IMR-90 (cell line): ENCODE measurements around the gene TSHZ1. TPM values are rescaled to one million over a fixed set of nuclear protein-coding genes. Genes with fewer than 3 reads are reported as not detected.

Source experiments
- ATAC-seq: fragments of 200-7000 bp; cut with Tn5 transposase; 2 replicates; pipeline ENCODE4 v1.9.1; 2020; ENCODE audit warnings: low read depth, mild to moderate bottlenecking, moderate library complexity
- BruUV-seq: library from RNA; stranded (reverse); fragments of 400-500 nt; replicated peaks from 2 replicates; lab custom pipeline; 2021; lab: Mats Ljungman, UMichigan
- CTCF ChIA-PET: fragments of 300-600 bp; formaldehyde crosslinking; extraction: SDS; loops from one replicate; lab custom pipeline; 2021; ENCODE audit warnings: antibody characterized with exemption; lab: Yijun Ruan, JAX
- POLR2A ChIA-PET: fragments of 300-600 bp; sonication (Branson Sonifier 250); formaldehyde crosslinking; loops from one replicate; lab custom pipeline; 2022; ENCODE audit warnings: antibody characterized with exemption; ENCODE audit not compliant: unreplicated experiment; lab: Charles Lee
- DNase-seq: peaks from one replicate; pipeline ENCODE4 v3.0.0; 2013
- H2AFZ ChIP-seq: replicated peaks from 2 replicates; pipeline ENCODE3; 2013; ENCODE audit warnings: low read length, mild to moderate bottlenecking; ENCODE audit not compliant: poor library complexity
- H2AK5ac ChIP-seq: 2 replicates; pipeline ENCODE4 v1.6.1; 2013; ENCODE audit warnings: low read depth, low read length, inconsistent platforms
- H2AK9ac ChIP-seq: replicated peaks from 2 replicates; pipeline ENCODE3; 2013; ENCODE audit warnings: mild to moderate bottlenecking, low read depth, low read length, moderate library complexity; ENCODE audit not compliant: poor library complexity
- H2BK120ac ChIP-seq: 2 replicates; pipeline ENCODE4 v1.6.1; 2013; ENCODE audit warnings: low read depth, low read length, inconsistent platforms
- H2BK15ac ChIP-seq: 3 replicates; pipeline ENCODE4 v1.6.1; 2013; ENCODE audit warnings: low read depth, low read length, inconsistent platforms
- H2BK20ac ChIP-seq: 2 replicates; pipeline ENCODE4 v1.6.1; 2013; ENCODE audit warnings: low read depth, mild to moderate bottlenecking, inconsistent platforms, low read length, moderate library complexity
- H2BK5ac ChIP-seq: 2 replicates; pipeline ENCODE4 v1.6.1; 2013; ENCODE audit warnings: mild to moderate bottlenecking, low read depth, low read length, inconsistent platforms; ENCODE audit not compliant: poor library complexity, severe bottlenecking
- H3K14ac ChIP-seq: replicated peaks from 2 replicates; pipeline ENCODE4 v1.6.1; 2013; ENCODE audit warnings: low read depth, low read length, inconsistent platforms
- H3K18ac ChIP-seq: 2 replicates; pipeline ENCODE4 v1.6.1; 2013; ENCODE audit warnings: low read depth, low read length, control low read depth
- H3K23ac ChIP-seq: 2 replicates; pipeline ENCODE4 v1.6.1; 2013; ENCODE audit warnings: low read depth, low read length, inconsistent platforms
- H3K27ac ChIP-seq: 2 replicates; pipeline ENCODE4 v1.5.1; 2013; ENCODE audit warnings: mild to moderate bottlenecking, control low read depth, low read length; ENCODE audit not compliant: insufficient read depth
- H3K27me3 ChIP-seq: 2 replicates; pipeline ENCODE4 v1.6.1; 2013; ENCODE audit warnings: low read length; ENCODE audit not compliant: control insufficient read depth, insufficient read depth
- H3K36me3 ChIP-seq: 2 replicates; pipeline ENCODE4 v1.6.1; 2013; ENCODE audit warnings: low read length, mixed read lengths; ENCODE audit not compliant: control insufficient read depth, insufficient read depth
- H3K4ac ChIP-seq: 2 replicates; pipeline ENCODE4 v1.6.1; 2013; ENCODE audit warnings: low read depth, low read length, inconsistent platforms
- H3K4me1 ChIP-seq: 2 replicates; pipeline ENCODE4 v1.6.1; 2013; ENCODE audit warnings: low read length, mixed read lengths; ENCODE audit not compliant: control insufficient read depth, insufficient read depth
- H3K4me2 ChIP-seq: 2 replicates; pipeline ENCODE4 v1.6.1; 2013; ENCODE audit warnings: low read depth, mild to moderate bottlenecking, control low read depth, low read length, moderate library complexity
- H3K4me3 ChIP-seq: 2 replicates; pipeline ENCODE4 v1.5.1; 2013; ENCODE audit warnings: low read depth, mild to moderate bottlenecking, control low read depth, low read length, moderate library complexity; ENCODE audit not compliant: insufficient read depth
- H3K56ac ChIP-seq: 2 replicates; pipeline ENCODE4 v1.6.1; 2013; ENCODE audit warnings: low read length, inconsistent platforms; ENCODE audit not compliant: insufficient read depth; ENCODE audit errors: extremely low read depth
- H3K79me1 ChIP-seq, 2 experiments: 2 replicates each; pipeline ENCODE4 v1.6.1; 2013; ENCODE audit warnings: low read length in 2 of 2, inconsistent platforms in 1 of 2, low read depth in 1 of 2
- H3K9ac ChIP-seq: 2 replicates; pipeline ENCODE4 v1.6.1; 2013; ENCODE audit warnings: low read depth, low read length, control low read depth
- H3K9me1 ChIP-seq: 2 replicates; pipeline ENCODE4 v1.6.1; 2013; ENCODE audit warnings: low read length, inconsistent platforms; ENCODE audit not compliant: insufficient read depth
- H3K9me3 ChIP-seq: 2 replicates; pipeline ENCODE4 v1.6.1; 2013; ENCODE audit warnings: low read length; ENCODE audit not compliant: control insufficient read depth, insufficient read depth
- H4K20me1 ChIP-seq: 2 replicates; pipeline ENCODE4 v1.6.1; 2013; ENCODE audit warnings: low read length, inconsistent platforms; ENCODE audit not compliant: insufficient read depth
- H4K5ac ChIP-seq: 2 replicates; pipeline ENCODE4 v1.6.1; 2013; ENCODE audit warnings: mild to moderate bottlenecking, low read depth, low read length, control low read depth
- H4K8ac ChIP-seq, 2 experiments: 2 replicates each; pipeline ENCODE4 v1.6.1; 2013; ENCODE audit warnings: low read depth in 2 of 2, low read length in 2 of 2, control low read depth in 1 of 2, inconsistent platforms in 1 of 2
- H4K91ac ChIP-seq: 2 replicates; pipeline ENCODE4 v1.6.1; 2013; ENCODE audit warnings: low read depth, low read length, inconsistent platforms; ENCODE audit not compliant: insufficient read depth
- BHLHE40 ChIP-seq: fragments of 150-350 bp; IDR thresholded peaks from 2 replicates; pipeline ENCODE4 v1.6.1; 2016; ENCODE audit warnings: mild to moderate bottlenecking, low read depth, low read length
- CEBPB ChIP-seq: IDR thresholded peaks from 2 replicates; pipeline ENCODE4 v1.6.1; 2012; ENCODE audit warnings: low read depth, low read length, improper control_type of control experiment
- CHD1 ChIP-seq: IDR thresholded peaks from 2 replicates; pipeline ENCODE4 v1.6.1; 2012; ENCODE audit warnings: low read depth, low read length, improper control_type of control experiment
- FOS ChIP-seq: fragments of 150-350 bp; IDR thresholded peaks from 2 replicates; pipeline ENCODE4 v1.6.1; 2016; ENCODE audit warnings: low read depth, low read length
- MAFK ChIP-seq: IDR thresholded peaks from 2 replicates; pipeline ENCODE4 v1.6.1; 2012; ENCODE audit warnings: low read depth, low read length, improper control_type of control experiment
- MXI1 ChIP-seq: IDR thresholded peaks from 2 replicates; pipeline ENCODE4 v1.6.1; 2012; ENCODE audit warnings: low read depth, mild to moderate bottlenecking, low read length, moderate library complexity, borderline replicate concordance
- NFE2L2 ChIP-seq: fragments of 150-350 bp; IDR thresholded peaks from 2 replicates; pipeline ENCODE4 v1.6.1; 2016; ENCODE audit warnings: low read depth, mild to moderate bottlenecking, low read length
- POLR2A ChIP-seq: IDR thresholded peaks from 2 replicates; pipeline ENCODE4 v1.6.1; 2012; ENCODE audit warnings: mild to moderate bottlenecking, low read depth, low read length
- RAD21 ChIP-seq: IDR thresholded peaks from 2 replicates; pipeline ENCODE4 v1.6.1; 2012; ENCODE audit warnings: low read length, improper control_type of control experiment
- RCOR1 ChIP-seq: IDR thresholded peaks from 2 replicates; pipeline ENCODE4 v1.6.1; 2012; ENCODE audit warnings: mild to moderate bottlenecking, low read length, improper control_type of control experiment; ENCODE audit not compliant: insufficient replicate concordance
- WGBS, 2 experiments: methylation state at CpG; one replicate each; pipeline versions ENCODE4 v1.1.5 to v1.1.7; 2013; ENCODE audit warnings: missing lambda C conversion rate in 2 of 2; ENCODE audit not compliant: insufficient read length in 1 of 2; ENCODE audit errors: extremely low coverage in 2 of 2; 5-methylcytosine and 5-hydroxymethylcytosine counted together
- dilution Hi-C: fragments of 300-500 bp; cut with HindIII; formaldehyde crosslinking; loops from one replicate; pipeline ENCODE4 v1.14.3; 2018; ENCODE audit warnings: low sequenced_read_pairs; ENCODE audit not compliant: unreplicated experiment
- in situ Hi-C: fragments of 300-500 bp; cut with MboI; formaldehyde crosslinking; loops from 3 replicates; pipeline ENCODE4 v1.14.3; 2019; ENCODE audit warnings: low sequenced_read_pairs, inconsistent platforms, mixed read lengths
- intact Hi-C: fragments of 100-400 bp; cut with micrococcal nuclease; formaldehyde crosslinking; loops from 2 replicates; pipeline ENCODE4 v1.10.0; 2022
- polyA plus RNA-seq, 3 experiments: library from polyadenylated mRNA; depleted of rRNA; stranded (reverse); fragments of >200 nt; gene quantifications; 2 replicates each; pipeline ENCODE4 v1.2.3, GENCODE V29; 2012; ENCODE audit warnings: low replicate concordance in 1 of 3
- total RNA-seq: library from RNA; depleted of rRNA; stranded (reverse); fragments of >200 nt; gene quantifications from 2 replicates; pipeline ENCODE4 v1.2.3, GENCODE V29; 2012
- TF ChIP-seq, protein P1 (sequence below): fragments of 150-350 bp; IDR thresholded peaks from 2 replicates; pipeline ENCODE4 v1.6.1; 2016; ENCODE audit warnings: low read depth, mild to moderate bottlenecking, low read length, moderate library complexity, borderline replicate concordance

TSHZ1 gene
- total and polyA plus RNA-seq, 2 of the 4 experiments (the other 2 are of a cell fraction), result 7.1 to 10.0 TPM

DNA sequence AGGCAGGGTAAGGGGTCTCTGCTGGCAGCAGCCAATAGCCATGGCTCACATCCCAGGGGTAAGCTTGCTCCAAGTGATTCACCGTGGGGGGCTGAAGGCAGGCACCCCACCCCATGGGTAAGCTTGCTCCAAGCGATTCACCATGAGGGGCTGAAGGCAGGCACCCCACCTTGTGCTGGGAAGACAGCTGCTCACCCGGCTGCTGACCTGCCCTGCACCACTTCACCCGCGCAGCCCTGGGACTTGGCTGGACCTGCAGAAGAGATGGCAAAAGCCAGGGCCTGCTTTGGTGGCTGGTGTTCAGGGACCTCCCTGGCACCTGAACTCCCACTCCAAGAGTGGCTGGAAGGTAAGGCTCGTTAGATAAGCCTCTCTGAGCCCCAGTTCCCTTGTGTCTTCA is 20.9 kb upstream of the TSHZ1 start:
- no peak overlapping the region for H4K91ac ChIP-seq
- no peak overlapping the region for H3K4ac ChIP-seq
- no peaks in the 10 kb centered on the region for H4K20me1 ChIP-seq
- 80% methylated on average over 1 of the region's 6 CpGs; no CpG with 5 or more reads in 1 of the 2 experiments for WGBS, 2 experiments
- no peak overlapping the region for H3K4me3 ChIP-seq
- dilution Hi-C loops, result no loop called here
- no peak overlapping the region for H2AK9ac ChIP-seq
- H3K14ac ChIP-seq, result no peak overlapping the region
- H2AK5ac ChIP-seq, result no peak overlapping the region
- intact Hi-C loops, result no loop called here
- ATAC-seq (no peak), DNase-seq (no peak)
- H3K79me1 ChIP-seq, result no peaks in the 10 kb centered on the region
- in situ Hi-C loops, result no loop called here
- H3K23ac ChIP-seq, result no peak overlapping the region
- H2BK20ac ChIP-seq, result no peak overlapping the region
- no peak overlapping the region for H4K5ac ChIP-seq
- no peak overlapping the region for H2BK120ac ChIP-seq
- no peaks in the 10 kb centered on the region for H3K36me3 ChIP-seq
- no peak overlapping the region for H3K27ac ChIP-seq
- H2BK15ac ChIP-seq, result no peak overlapping the region
- H3K18ac ChIP-seq, result no peak overlapping the region
- H3K4me1 ChIP-seq, result no peaks in the 10 kb centered on the region
- no peaks in the 10 kb centered on the region for H3K9me1 ChIP-seq
- H3K9ac ChIP-seq, result no peak overlapping the region
- no peaks in the 10 kb centered on the region for H3K9me3 ChIP-seq
- TF ChIP-seq MXI1, result no peak
- TF ChIP-seq, protein P1, sequence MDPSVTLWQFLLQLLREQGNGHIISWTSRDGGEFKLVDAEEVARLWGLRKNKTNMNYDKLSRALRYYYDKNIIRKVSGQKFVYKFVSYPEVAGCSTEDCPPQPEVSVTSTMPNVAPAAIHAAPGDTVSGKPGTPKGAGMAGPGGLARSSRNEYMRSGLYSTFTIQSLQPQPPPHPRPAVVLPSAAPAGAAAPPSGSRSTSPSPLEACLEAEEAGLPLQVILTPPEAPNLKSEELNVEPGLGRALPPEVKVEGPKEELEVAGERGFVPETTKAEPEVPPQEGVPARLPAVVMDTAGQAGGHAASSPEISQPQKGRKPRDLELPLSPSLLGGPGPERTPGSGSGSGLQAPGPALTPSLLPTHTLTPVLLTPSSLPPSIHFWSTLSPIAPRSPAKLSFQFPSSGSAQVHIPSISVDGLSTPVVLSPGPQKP, result no peak
- no peak for TF ChIP-seq BHLHE40
- no peak for TF ChIP-seq NFE2L2
- no peak for TF ChIP-seq RCOR1
- no peak for TF ChIP-seq CHD1
- no peak for TF ChIP-seq MAFK
- TF ChIP-seq POLR2A, result no peak
- TF ChIP-seq RAD21, result no peak
- no peak for TF ChIP-seq FOS
- no peak for TF ChIP-seq CEBPB
- no peak overlapping the region for H2AFZ ChIP-seq
- ChIA-PET POLR2A (no interaction called here), CTCF (interaction anchor here (1.1 kb wide), 1 partner anchor 183 kb away, joined by 3 read pairs; no protein-coding TSS in a partner anchor)
- no TSS peak for BruUV-seq
- H3K56ac ChIP-seq, result no peak overlapping the region
- no peaks in the 10 kb centered on the region for H3K27me3 ChIP-seq
- H4K8ac ChIP-seq, result no peak overlapping the region
- H2BK5ac ChIP-seq, result no peak overlapping the region
- no peak overlapping the region for H3K4me2 ChIP-seq
